Right atrium auricular region (tissue), 2 donors: ENCODE data around the gene COL4A6. TPM values are rescaled to one million over a fixed set of nuclear protein-coding genes. Genes with fewer than 3 reads are reported as not detected.

Source experiments
- DNase-seq: peaks from one replicate; pipeline ENCODE4 v3.0.0-alpha.2; 2019; ENCODE audit warnings: low spot score
- H3K27ac ChIP-seq, 2 donors: fragments of 200-600 bp; sonication (generic); 1 replicate in 1 of 2; 2 replicates in 1 of 2; pipeline ENCODE4 v1.5.1; 2016 to 2019
- H3K27me3 ChIP-seq, 2 donors: fragments of 200-600 bp; sonication (generic); one replicate each; pipeline versions ENCODE4 v1.5.1 to v1.6.0; 2017 to 2019
- H3K36me3 ChIP-seq: fragments of 200-600 bp; sonication (generic); one replicate; pipeline ENCODE4 v1.5.1; 2016
- H3K4me1 ChIP-seq, 2 donors: fragments of 200-600 bp; sonication (generic); one replicate each; pipeline versions ENCODE4 v1.5.1 to v1.6.0; 2017 to 2019
- H3K4me3 ChIP-seq, 2 donors: fragments of 200-600 bp; sonication (generic); 1 replicate in 1 of 2; 2 replicates in 1 of 2; pipeline ENCODE4 v1.5.1; 2017 to 2019; ENCODE audit warnings: mild to moderate bottlenecking in 1 of 2, moderate library complexity in 1 of 2
- H3K9me3 ChIP-seq, 2 donors: fragments of 200-600 bp; sonication (generic); one replicate each; pipeline ENCODE4 v1.5.1; 2019
- total RNA-seq, 2 donors: library from RNA; depleted of rRNA; stranded (reverse); fragments of >200 nt; gene quantifications; one replicate each; pipeline ENCODE4 v1.1.0, GENCODE V29; 2016
- TF ChIP-seq, protein P1 (sequence below), 2 donors: fragments of 200-600 bp; sonication (generic); IDR thresholded peaks; one replicate each; pipeline ENCODE4 v1.5.1; 2019; ENCODE audit warnings: antibody characterized with exemption in 2 of 2

The COL4A6 gene
- total RNA-seq, 2 donors from 2014 or later: 4.6 to 17.7 TPM

DNA sequence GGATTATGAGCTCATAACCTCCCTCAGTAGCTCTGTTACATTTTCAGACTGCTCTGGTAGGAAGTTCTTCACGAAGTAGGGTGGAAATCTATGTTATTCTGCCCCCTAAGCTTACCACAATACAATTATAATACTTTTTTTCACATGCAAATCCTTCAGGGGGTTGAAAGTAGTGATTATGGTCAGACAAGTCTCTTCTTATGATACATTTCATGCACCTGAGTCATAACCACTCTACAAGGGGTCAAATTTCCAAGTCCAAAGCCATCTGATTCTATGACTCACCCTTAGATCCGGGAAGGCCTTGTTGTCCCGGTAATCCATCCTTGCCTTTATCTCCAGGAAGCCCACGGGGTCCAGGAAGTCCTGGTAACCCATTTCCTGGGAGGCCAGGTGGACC is 251.4 kb downstream of the COL4A6 start:
- H3K4me3 ChIP-seq: no peak overlapping the region
- TF ChIP-seq, protein P1, sequence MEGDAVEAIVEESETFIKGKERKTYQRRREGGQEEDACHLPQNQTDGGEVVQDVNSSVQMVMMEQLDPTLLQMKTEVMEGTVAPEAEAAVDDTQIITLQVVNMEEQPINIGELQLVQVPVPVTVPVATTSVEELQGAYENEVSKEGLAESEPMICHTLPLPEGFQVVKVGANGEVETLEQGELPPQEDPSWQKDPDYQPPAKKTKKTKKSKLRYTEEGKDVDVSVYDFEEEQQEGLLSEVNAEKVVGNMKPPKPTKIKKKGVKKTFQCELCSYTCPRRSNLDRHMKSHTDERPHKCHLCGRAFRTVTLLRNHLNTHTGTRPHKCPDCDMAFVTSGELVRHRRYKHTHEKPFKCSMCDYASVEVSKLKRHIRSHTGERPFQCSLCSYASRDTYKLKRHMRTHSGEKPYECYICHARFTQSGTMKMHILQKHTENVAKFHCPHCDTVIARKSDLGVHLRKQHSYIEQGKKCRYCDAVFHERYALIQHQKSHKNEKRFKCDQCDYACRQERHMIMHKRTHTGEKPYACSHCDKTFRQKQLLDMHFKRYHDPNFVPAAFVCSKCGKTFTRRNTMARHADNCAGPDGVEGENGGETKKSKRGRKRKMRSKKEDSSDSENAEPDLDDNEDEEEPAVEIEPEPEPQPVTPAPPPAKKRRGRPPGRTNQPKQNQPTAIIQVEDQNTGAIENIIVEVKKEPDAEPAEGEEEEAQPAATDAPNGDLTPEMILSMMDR (IDR thresholded peaks at IDR 0.05): no peak
- H3K4me1 ChIP-seq: no peaks in the 10 kb centered on the region
- no peak for DNase-seq
- H3K9me3 ChIP-seq: no peaks in the 10 kb centered on the region
- no peak overlapping the region for H3K27ac ChIP-seq
- no peaks in the 10 kb centered on the region for H3K27me3 ChIP-seq
- no peaks in the 10 kb centered on the region for H3K36me3 ChIP-seq

DNA sequence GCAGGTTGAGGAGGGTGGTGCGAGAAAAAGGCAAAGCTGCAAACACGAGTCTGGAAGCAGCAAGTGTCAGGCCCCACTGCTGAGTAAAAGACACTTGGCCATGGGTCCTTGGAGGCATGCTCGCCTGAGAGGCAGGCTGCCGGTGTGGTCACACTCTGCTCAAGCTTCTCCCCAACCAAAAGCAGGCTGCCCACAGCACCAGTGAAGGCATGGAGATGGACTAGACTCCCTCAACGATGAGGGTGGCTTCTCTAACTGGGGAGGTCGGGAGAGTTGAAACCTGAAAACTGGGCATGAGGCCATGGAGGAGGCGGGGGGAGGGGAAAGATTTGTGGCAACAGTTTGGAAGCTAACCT is 260.1 kb downstream of the COL4A6 start:
- TF ChIP-seq, protein P1 (IDR thresholded peaks at IDR 0.05): no peak
- Histone ChIP-seq H3K4me1 (no peaks in the 10 kb centered on the region), H3K36me3 (no peaks in the 10 kb centered on the region), H3K27ac (no peak overlapping the region), H3K4me3 (no peak overlapping the region), H3K9me3 (no peaks in the 10 kb centered on the region), H3K27me3 (no peaks in the 10 kb centered on the region)
- DNase-seq: no peak

DNA sequence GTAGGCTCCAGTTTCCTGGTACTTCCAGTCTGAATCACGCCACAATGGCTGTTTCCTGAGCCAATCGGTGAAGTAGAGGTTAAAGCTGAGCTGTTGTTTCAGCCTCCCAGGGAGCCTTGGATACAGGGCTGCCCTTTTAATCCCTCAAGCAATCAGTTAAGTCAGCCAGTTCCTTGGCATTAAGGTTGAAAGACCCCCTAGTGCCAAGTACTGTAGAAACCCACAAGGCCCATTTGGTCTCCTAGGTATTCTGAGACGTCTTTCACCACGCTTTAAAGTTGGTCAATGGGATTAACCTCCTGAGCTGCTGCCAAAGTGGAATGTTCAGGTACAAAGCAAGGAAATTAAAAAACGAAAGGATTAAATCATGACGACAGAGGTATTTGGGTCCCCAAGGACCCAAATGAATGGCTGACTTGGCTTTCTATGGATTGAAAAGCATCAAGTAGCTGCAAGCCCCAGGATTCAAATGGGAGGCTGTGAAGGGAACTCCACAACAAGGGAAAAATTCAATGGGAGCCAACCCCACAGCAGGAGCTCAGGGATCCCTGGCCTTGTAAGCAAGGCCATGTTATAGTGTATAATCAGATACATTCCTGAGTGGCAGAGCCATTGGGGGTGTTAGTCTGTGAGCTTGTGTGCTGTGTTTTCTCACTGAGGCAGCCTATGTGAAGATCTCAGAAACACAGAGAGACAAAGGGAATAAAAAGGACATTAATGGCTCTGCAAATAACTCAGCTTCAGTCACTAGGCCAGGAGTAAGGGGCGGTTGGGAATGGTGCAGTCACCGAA is 260.7 kb downstream of the COL4A6 start:
- H3K36me3 ChIP-seq: no peaks in the 10 kb centered on the region
- TF ChIP-seq, protein P1 (IDR thresholded peaks at IDR 0.05): no peak
- H3K4me3 ChIP-seq: no peak overlapping the region
- no peak overlapping the region for H3K27ac ChIP-seq
- H3K27me3 ChIP-seq: no peaks in the 10 kb centered on the region
- H3K9me3 ChIP-seq: no peaks in the 10 kb centered on the region
- no peak for DNase-seq
- no peaks in the 10 kb centered on the region for H3K4me1 ChIP-seq

DNA sequence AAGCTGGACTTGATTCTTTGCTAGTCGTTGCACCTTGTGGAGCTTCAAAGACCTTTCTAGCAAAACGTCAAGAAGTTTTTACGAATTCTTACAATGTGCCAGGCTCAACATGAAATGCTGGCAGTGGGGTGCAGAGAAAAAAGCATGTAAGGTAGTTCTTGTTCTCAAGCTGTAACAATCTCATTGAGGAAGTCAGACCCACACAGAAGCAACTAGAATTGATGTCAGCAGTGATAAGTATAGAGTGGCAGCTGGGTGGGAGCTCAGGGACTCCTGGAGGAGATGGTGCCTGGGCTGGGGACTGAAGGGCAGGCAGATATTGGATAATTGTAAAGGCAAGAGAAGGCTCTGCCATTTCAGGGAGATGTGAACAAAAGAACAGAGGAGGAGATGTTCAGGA is 264.3 kb downstream of the COL4A6 start:
- Histone ChIP-seq H3K27ac (no peak overlapping the region), H3K9me3 (no peaks in the 10 kb centered on the region), H3K4me1 (no peaks in the 10 kb centered on the region), H3K36me3 (no peaks in the 10 kb centered on the region), H3K4me3 (no peak overlapping the region), H3K27me3 (no peaks in the 10 kb centered on the region)
- TF ChIP-seq, protein P1 (IDR thresholded peaks at IDR 0.05): no peak
- peak; percentile 28 for DNase-seq

DNA sequence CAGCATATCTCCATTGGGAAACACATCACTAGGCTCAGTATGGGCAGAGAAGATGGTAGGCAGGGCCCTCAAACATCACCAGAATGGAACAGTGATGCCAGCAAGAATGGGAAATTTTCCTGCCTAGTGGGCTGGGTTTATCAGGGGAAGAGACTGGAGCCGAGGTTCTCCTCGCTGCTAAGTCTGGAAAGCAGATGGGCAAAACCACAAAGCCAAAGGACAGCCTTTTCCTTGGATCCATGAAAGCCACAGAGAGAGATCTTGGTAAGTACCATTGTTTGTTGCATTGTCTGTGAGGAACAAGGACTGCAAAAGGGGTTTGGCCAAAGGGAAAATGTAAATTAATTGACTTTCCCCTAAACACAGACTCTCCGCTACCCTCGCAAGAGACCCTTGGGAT is 266.6 kb downstream of the COL4A6 start:
- Histone ChIP-seq H3K4me1 (no peaks in the 10 kb centered on the region), H3K9me3 (no peaks in the 10 kb centered on the region), H3K4me3 (no peak overlapping the region), H3K27me3 (no peaks in the 10 kb centered on the region), H3K36me3 (no peaks in the 10 kb centered on the region), H3K27ac (no peak overlapping the region)
- no peak for DNase-seq
- TF ChIP-seq, protein P1 (IDR thresholded peaks at IDR 0.05): no peak

DNA sequence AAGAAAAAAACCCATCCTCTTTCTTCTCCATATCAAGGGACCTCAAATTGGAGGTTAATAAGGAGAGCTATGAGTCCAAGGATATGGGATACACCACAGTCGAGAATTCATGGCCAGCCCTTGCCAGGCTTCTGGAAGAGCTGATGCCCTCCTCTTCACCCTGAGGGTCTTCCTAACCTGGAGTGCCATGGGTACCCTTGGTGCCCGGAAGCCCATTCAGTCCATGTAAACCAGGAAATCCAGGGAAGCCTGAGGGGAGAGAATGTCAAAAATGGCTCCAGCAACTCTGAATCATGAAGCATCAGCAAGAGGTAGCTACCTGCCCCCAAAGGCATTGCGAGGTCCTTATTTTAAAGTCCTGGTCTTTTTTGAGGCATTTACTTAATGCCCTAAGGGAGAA is 268.5 kb downstream of the COL4A6 start:
- Histone ChIP-seq H3K4me3 (no peak overlapping the region), H3K9me3 (no peaks in the 10 kb centered on the region), H3K4me1 (no peaks in the 10 kb centered on the region), H3K36me3 (no peaks in the 10 kb centered on the region), H3K27me3 (no peaks in the 10 kb centered on the region), H3K27ac (no peak overlapping the region)
- no peak for DNase-seq
- TF ChIP-seq, protein P1 (IDR thresholded peaks at IDR 0.05): no peak
